ENCODE results near the gene MRFAP1L1. TPM values are rescaled to one million over a fixed set of nuclear protein-coding genes. Genes with fewer than 3 reads are reported as not detected.

Gene MRFAP1L1
- total RNA-seq, 1 donor from 2014 or later: 57.9 TPM

- no peak for TF ChIP-seq CTCF (IDR thresholded peaks at IDR 0.05; ENCODE audit: insufficient read depth, low read length, severe bottlenecking)
- no peak for DNase-seq (ENCODE audit: low read depth)
- FAIRE-seq: no peak
- no peaks in the 10 kb centered on the region for H3K36me3 ChIP-seq (ENCODE audit: control insufficient read depth, insufficient read depth, low read length)
- no peak overlapping the region for H3K4me3 ChIP-seq (ENCODE audit: low read depth, low read length)
- no peaks in the 10 kb centered on the region for H3K27me3 ChIP-seq (ENCODE audit: control insufficient read depth, insufficient read depth, low read length)
Observed at GRCh38 chr4:6740347-6740746, 30.7 kb upstream of the MRFAP1L1 start.

GRCh38 chr4:6739920-6740319 lies 30.3 kb upstream of the MRFAP1L1 start:
- no peak for FAIRE-seq
- Histone ChIP-seq H3K4me3 (ENCODE audit: low read depth, low read length) (no peak overlapping the region), H3K36me3 (ENCODE audit: control insufficient read depth, insufficient read depth, low read length) (no peaks in the 10 kb centered on the region), H3K27me3 (ENCODE audit: control insufficient read depth, insufficient read depth, low read length) (no peaks in the 10 kb centered on the region)
- no peak for DNase-seq (ENCODE audit: low read depth)
- no peak for TF ChIP-seq CTCF (IDR thresholded peaks at IDR 0.05; ENCODE audit: insufficient read depth, low read length, severe bottlenecking)

GRCh38 chr4:6734165-6734786 lies 24.6 kb upstream of the MRFAP1L1 start:
- DNase-seq (ENCODE audit: low read depth): no peak
- Histone ChIP-seq H3K27me3 (ENCODE audit: control insufficient read depth, insufficient read depth, low read length) (no peaks in the 10 kb centered on the region), H3K4me3 (ENCODE audit: low read depth, low read length) (no peak overlapping the region), H3K36me3 (ENCODE audit: control insufficient read depth, insufficient read depth, low read length) (no peaks in the 10 kb centered on the region)
- TF ChIP-seq CTCF (IDR thresholded peaks at IDR 0.05; ENCODE audit: insufficient read depth, low read length, severe bottlenecking): no peak
- FAIRE-seq: no peak

GRCh38 chr4:6733358-6734164 lies 23.9 kb upstream of the MRFAP1L1 start:
- Histone ChIP-seq H3K27me3 (ENCODE audit: control insufficient read depth, insufficient read depth, low read length) (no peaks in the 10 kb centered on the region), H3K36me3 (ENCODE audit: control insufficient read depth, insufficient read depth, low read length) (no peaks in the 10 kb centered on the region), H3K4me3 (ENCODE audit: low read depth, low read length) (no peak overlapping the region)
- TF ChIP-seq CTCF (IDR thresholded peaks at IDR 0.05; ENCODE audit: insufficient read depth, low read length, severe bottlenecking): no peak
- FAIRE-seq (no peak), DNase-seq (ENCODE audit: low read depth) (no peak)

GRCh38 chr4:6732441-6733357 lies 23.0 kb upstream of the MRFAP1L1 start:
- FAIRE-seq (no peak), DNase-seq (ENCODE audit: low read depth) (peak; percentile 82)
- H3K36me3 ChIP-seq (ENCODE audit: control insufficient read depth, insufficient read depth, low read length): no peaks in the 10 kb centered on the region
- TF ChIP-seq CTCF (IDR thresholded peaks at IDR 0.05; ENCODE audit: insufficient read depth, low read length, severe bottlenecking): no peak
- no peak overlapping the region for H3K4me3 ChIP-seq (ENCODE audit: low read depth, low read length)
- no peaks in the 10 kb centered on the region for H3K27me3 ChIP-seq (ENCODE audit: control insufficient read depth, insufficient read depth, low read length)
